ENCODE measurements around the gene OR6J1. TPM values are rescaled to one million over a fixed set of nuclear protein-coding genes. Genes with fewer than 3 reads are reported as not detected.
A peak's percentile ranks its signal among the peaks of the same experiment; 100 is the strongest.

The OR6J1 gene
- total and polyA plus RNA-seq, 2 of the 8 experiments (the other 6 are each of a cell fraction or from before 2014, with no cell fraction given) = not detected

DNA sequence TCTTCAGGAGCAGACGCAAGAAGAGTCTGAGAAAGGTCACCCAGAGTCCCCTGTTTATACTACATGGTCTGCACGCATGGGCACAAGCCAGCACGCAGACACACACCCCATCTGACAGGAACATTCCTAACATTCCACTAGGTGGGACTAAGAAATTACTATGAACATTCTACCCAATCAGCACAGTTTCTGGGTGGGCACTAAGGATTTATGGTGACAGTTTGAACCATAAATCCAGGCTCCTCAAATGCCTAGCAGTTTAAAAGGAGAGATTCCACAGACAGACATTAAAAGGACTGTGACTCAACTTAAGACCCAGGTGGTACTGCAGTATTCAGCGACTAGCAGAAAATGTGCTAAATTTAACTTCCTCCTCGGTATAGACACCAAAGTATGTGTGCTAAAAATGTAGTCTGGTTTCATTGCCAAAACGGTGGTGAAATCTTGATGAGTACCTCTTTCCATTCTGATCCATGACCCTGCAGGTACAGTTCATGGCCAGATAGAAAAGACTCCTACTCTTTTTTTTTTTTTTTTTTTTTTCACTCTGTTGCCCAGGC lies 29.8 kb downstream of the OR6J1 start:
- Histone ChIP-seq H2BK120ac (replicated peaks; ENCODE audit: low read depth, low read length) (no peak overlapping the region), H3K23ac (ENCODE audit: insufficient read length) (no peak overlapping the region), H3K14ac (ENCODE audit: insufficient read length) (no peak overlapping the region), H2BK15ac (ENCODE audit: low read length) (no peak overlapping the region), H2BK12ac (ENCODE audit: low read depth, low read length) (0 out of 2 replicates have a peak overlapping the region, but pooled peaks have one; percentile 5), H4K5ac (ENCODE audit: insufficient read length, low read depth, low read length) (no peak overlapping the region), H2AFZ (ENCODE audit: low read length) (no peak overlapping the region), H3K79me1 (ENCODE audit: low read depth, low read length) (no peaks in the 10 kb centered on the region), H3K9me3 (ENCODE audit: insufficient read depth in 2 of 2, low read depth in 1 of 2, low read length in 1 of 2) (no peaks in the 10 kb centered on the region), H3K4ac (replicated peaks; ENCODE audit: insufficient read length, low read depth, low read length) (no peak overlapping the region), H4K91ac (replicated peaks; ENCODE audit: insufficient read length, low read length) (no peak overlapping the region), H2BK20ac (ENCODE audit: low read length) (no peak overlapping the region), H2BK5ac (ENCODE audit: low read depth, low read length) (no peak overlapping the region), H3K79me2 (ENCODE audit: control insufficient read depth in 1 of 2, insufficient read depth in 2 of 2, low read length in 2 of 2) (no peaks in the 10 kb centered on the region), H3K4me2 (ENCODE audit: insufficient read depth in 1 of 2, low read depth in 2 of 2, low read length in 2 of 2) (no peak overlapping the region; a peak in 1 of 4 replicates), H3K36me3 (ENCODE audit: control insufficient read depth in 2 of 4, insufficient read depth in 4 of 4, low read length in 3 of 4) (peaks cover 5 to 20% (median 14%) of the 10 kb centered on the region in 4 experiments; a peak in 6 of 8 replicates), H3K27me3 (replicated peaks in 1 of 4; ENCODE audit: control insufficient read depth in 3 of 4, extremely low read depth in 1 of 4, insufficient read depth in 3 of 4, low read length in 3 of 4) (no peaks in the 10 kb centered on the region), H3K56ac (replicated peaks; ENCODE audit: insufficient read length, low read depth, low read length) (no peak overlapping the region), H3K9ac (replicated peaks in 1 of 4; ENCODE audit: extremely low read depth in 1 of 4, low read depth in 3 of 4, low read length in 3 of 4) (no peak overlapping the region), H3K23me2 (ENCODE audit: low read depth, low read length) (no peaks in the 10 kb centered on the region), H3K27ac (ENCODE audit: low read depth, low read length) (no peak overlapping the region), H2AK5ac (ENCODE audit: low read depth, low read length) (no peak overlapping the region), H3K18ac (ENCODE audit: extremely low read depth, low read length) (no peak overlapping the region), H3K4me1 (replicated peaks in 1 of 4; ENCODE audit: control insufficient read depth in 3 of 4, insufficient read depth in 4 of 4, low read length in 3 of 4) (peaks cover 0 to 8% (median under 1%) of the 10 kb centered on the region in 4 experiments; a peak in 3 of 7 replicates), H4K8ac (ENCODE audit: extremely low read depth, insufficient read depth, low read length) (no peak overlapping the region), H4K20me1 (replicated peaks in 1 of 2; ENCODE audit: control insufficient read depth in 1 of 2, insufficient read depth in 2 of 2, low read length in 2 of 2) (no peaks in the 10 kb centered on the region), H3K4me3 (ENCODE audit: extremely low read depth in 1 of 4, insufficient read depth in 2 of 4, low read depth in 3 of 4, low read length in 4 of 4) (no peak overlapping the region)
- TF ChIP-seq RFX5 (IDR thresholded peaks at IDR 0.05; ENCODE audit: borderline replicate concordance, low read depth, low read length) = no peak
- no peak for TF ChIP-seq SIX5 (IDR thresholded peaks at IDR 0.05; ENCODE audit: low read depth, low read length)
- TF ChIP-seq CHD2 (IDR thresholded peaks at IDR 0.05; ENCODE audit: low read length) = no peak
- peak; percentile 76 for TF ChIP-seq TEAD4 (IDR thresholded peaks at IDR 0.05; ENCODE audit: low read depth, low read length)
- TF ChIP-seq SUZ12 (IDR thresholded peaks at IDR 0.05; ENCODE audit: low read length) = no peak
- no peak for TF ChIP-seq RAD21 (IDR thresholded peaks at IDR 0.05 in 1 of 2, conservative IDR thresholded peaks at IDR 0.05 in 1 of 2; ENCODE audit: low read depth in 2 of 2, low read length in 2 of 2)
- no peak for TF ChIP-seq YY1 (IDR thresholded peaks at IDR 0.05; ENCODE audit: low read depth, low read length)
- no peak for TF ChIP-seq TAF1 (IDR thresholded peaks at IDR 0.05; ENCODE audit: low read depth, low read length)
- DNase-seq (ENCODE audit: low read depth in 1 of 2, low spot score in 2 of 2) (no peak), FAIRE-seq (no peak)
- 71% methylated on average over 6 of the region's 6 CpGs; no CpG with 5 or more reads in 1 of the 2 experiments for WGBS, 2 experiments (ENCODE audit: extremely low coverage in 1 of 2, insufficient coverage in 1 of 2, insufficient read length in 1 of 2, insufficient replicate concordance in 2 of 2, low coverage in 1 of 2, low lambda C conversion rate in 2 of 2, missing lambda C conversion rate in 1 of 2)
- ChIA-PET CTCF (ENCODE audit: partially characterized antibody) (interaction anchor here (1.0 to 1.3 kb wide), 3 partner anchors 13 to 192 kb away, joined by 4 read pairs; no protein-coding TSS in a partner anchor), POLR2A (ENCODE audit: partially characterized antibody) (no interaction called here)
